HL-60 (cell line): Measurements from ENCODE around the gene SMIM44.

ENCODE experiments used
- CTCF ChIP-seq: IDR thresholded peaks from one replicate; pipeline ENCODE4 v1.5.1; 2011; ENCODE audit warnings: low read length, control low read depth, inconsistent platforms; ENCODE audit not compliant: insufficient read depth
- GABPA ChIP-seq: IDR thresholded peaks from 2 replicates; pipeline ENCODE4 v1.6.1; 2012; ENCODE audit warnings: low read depth
- POLR2AphosphoS5 ChIP-seq: IDR thresholded peaks from 2 replicates; pipeline ENCODE4 v1.6.1; 2012; ENCODE audit warnings: low read depth
- REST ChIP-seq: IDR thresholded peaks from 2 replicates; pipeline ENCODE4 v1.6.1; 2012; ENCODE audit warnings: low read depth; ENCODE audit not compliant: insufficient replicate concordance

- TF ChIP-seq CTCF (no peak), POLR2AphosphoS5 (no peak), REST (no peak), GABPA (no peak)
These were observed 45.4 kb upstream of the SMIM44 start for GRCh38 chr19:3528539-3529211.
